ENCODE measurements around the gene GPR33. TPM values are rescaled to one million over a fixed set of nuclear protein-coding genes. Genes with fewer than 3 reads are reported as not detected.

The GPR33 gene
- total RNA-seq, 1 donor from 2014 or later = not detected

Other genes with a start within 250 kb of the GPR33 start
- gene HEATR5A, start 67.5 kb downstream of the GPR33 start, total RNA-seq = 65.1 TPM
- gene DTD2, start 30.5 kb downstream of the GPR33 start, total RNA-seq = 22.3 TPM
- 18.7 TPM for gene NUBPL, start 73.4 kb upstream of the GPR33 start, total RNA-seq